RWPE1 (cell line): Measurements from ENCODE around the gene TENM4.

Experiments
- CTCF ChIA-PET: fragments of 350-600 bp; sonication (Branson Sonifier 250); formaldehyde crosslinking; extraction: SDS; loops from one replicate; lab custom pipeline; 2021; lab: Yijun Ruan, JAX
- POLR2A ChIA-PET: fragments of 400-600 bp; formaldehyde crosslinking; extraction: SDS; loops from one replicate; lab custom pipeline; 2020; ENCODE audit warnings: antibody characterized with exemption; ENCODE audit not compliant: low non-redundant PET; lab: Yijun Ruan, JAX
- DNase-seq: peaks from one replicate; pipeline ENCODE4 v3.0.0; 2012; ENCODE audit warnings: low spot score
- H3K27ac ChIP-seq: fragments of 450-650 bp; 2 replicates; pipeline ENCODE4 v1.5.1; 2017
- TF ChIP-seq, protein P1 (sequence below): fragments of 450-650 bp; conservative IDR thresholded peaks from 2 replicates; pipeline ENCODE4 v1.5.1; 2017; ENCODE audit warnings: low read depth, mild to moderate bottlenecking

Gene TENM4

DNA sequence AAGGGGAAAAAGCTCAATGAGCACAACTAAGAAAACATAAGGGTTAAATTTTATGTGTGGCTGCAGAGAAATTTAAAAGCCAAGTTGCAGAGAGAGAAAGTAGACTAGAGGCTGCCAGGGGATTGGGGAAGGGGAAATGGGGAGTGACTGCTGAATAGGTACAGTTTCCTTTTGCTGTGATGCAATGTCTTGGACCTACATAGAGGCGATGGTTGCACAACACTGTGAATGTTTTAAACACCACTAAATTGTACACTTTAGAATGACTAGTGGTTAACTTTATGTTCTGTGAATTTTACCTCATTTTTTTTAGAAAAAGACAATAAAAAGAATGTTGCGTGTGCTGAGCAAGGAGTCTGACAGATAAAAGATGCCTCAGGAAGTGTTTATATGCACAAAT lies 36.5 kb downstream of the TENM4 start:
- TF ChIP-seq, protein P1, sequence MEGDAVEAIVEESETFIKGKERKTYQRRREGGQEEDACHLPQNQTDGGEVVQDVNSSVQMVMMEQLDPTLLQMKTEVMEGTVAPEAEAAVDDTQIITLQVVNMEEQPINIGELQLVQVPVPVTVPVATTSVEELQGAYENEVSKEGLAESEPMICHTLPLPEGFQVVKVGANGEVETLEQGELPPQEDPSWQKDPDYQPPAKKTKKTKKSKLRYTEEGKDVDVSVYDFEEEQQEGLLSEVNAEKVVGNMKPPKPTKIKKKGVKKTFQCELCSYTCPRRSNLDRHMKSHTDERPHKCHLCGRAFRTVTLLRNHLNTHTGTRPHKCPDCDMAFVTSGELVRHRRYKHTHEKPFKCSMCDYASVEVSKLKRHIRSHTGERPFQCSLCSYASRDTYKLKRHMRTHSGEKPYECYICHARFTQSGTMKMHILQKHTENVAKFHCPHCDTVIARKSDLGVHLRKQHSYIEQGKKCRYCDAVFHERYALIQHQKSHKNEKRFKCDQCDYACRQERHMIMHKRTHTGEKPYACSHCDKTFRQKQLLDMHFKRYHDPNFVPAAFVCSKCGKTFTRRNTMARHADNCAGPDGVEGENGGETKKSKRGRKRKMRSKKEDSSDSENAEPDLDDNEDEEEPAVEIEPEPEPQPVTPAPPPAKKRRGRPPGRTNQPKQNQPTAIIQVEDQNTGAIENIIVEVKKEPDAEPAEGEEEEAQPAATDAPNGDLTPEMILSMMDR = no peak
- ChIA-PET POLR2A (no interaction called here), CTCF (no interaction called here)
- no peak for DNase-seq
- no peak overlapping the region for H3K27ac ChIP-seq

DNA sequence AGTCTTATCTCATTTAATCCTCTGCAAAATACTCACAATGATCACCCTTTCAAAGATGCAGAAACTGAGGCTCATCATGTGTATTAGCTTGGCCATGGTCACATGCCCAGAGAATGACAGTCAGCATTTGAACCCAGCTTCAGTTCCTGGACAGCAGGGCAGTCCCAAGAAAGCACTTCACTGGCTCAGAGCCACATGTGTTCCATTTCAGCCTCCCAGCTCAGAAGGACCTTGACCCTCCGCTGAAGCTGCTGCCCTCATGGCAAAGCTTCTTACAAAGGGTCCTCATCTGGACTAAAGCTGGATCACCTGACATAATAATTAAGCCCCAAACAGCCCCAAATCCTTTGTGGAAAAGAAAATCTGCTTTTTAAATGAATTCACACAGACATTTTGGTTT lies 37.0 kb downstream of the TENM4 start:
- DNase-seq = no peak
- ChIA-PET POLR2A (no interaction called here), CTCF (no interaction called here)
- H3K27ac ChIP-seq = peak overlapping the region; percentile 43; the same call in 1 of the 2 replicates
- TF ChIP-seq, protein P1 = no peak

DNA sequence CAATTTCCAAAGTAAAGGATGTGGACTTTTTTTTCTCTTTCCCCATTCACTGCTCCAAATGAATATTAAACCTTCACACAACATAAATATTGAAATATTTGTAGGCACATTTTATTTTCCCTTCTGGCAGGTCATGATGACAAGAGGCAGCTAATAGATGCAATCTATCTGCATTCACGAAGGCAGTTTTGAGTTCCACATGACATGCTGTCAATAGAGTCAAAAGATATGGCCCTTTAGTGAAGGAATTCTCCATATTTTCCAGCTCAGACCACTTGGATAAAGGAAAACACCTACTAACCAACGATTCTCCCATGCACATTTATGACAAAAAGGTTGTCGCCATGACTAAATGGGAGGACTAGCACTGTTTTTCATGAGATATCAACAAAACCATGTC lies 37.9 kb downstream of the TENM4 start:
- ChIA-PET POLR2A (no interaction called here), CTCF (no interaction called here)
- no peak overlapping the region for H3K27ac ChIP-seq
- no peak for DNase-seq
- TF ChIP-seq, protein P1 = no peak

DNA sequence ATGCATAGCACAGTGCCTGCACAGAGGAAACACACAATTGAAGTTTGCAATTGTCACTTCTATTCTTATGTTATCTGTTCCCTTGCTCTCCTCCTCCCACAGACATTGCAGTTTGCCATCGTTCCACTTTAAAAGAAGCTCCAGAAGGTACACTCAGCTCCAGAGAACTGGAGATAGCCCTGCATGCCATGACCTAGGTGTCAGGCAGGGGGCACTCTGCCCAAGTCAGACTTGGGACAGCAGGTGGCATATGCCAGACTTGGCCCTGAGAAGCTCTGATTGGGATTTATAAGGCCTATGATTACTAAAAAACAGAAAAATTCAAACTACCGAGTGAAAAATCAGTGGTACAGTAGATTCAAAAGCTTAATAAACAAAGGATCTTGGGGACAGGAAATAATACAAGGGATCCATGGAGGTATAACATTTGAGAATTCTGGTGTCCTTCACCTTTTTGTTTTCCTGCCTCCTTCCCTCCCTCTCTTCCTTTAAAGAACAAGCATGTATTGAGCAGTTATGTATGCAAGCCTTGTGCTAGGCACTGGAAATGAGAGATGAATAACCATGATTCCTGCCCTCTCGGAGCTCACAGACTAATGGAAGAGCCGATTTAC lies 40.0 kb downstream of the TENM4 start:
- POLR2A ChIA-PET = no interaction called here
- CTCF ChIA-PET = interaction anchor here (0.5 to 1.9 kb wide), 18 partner anchors 14 to 1852 kb away, joined by 3 to 21 read pairs (median 4); partner anchors contain the start of gene TENM4
- peak; percentile 48 for DNase-seq
- TF ChIP-seq, protein P1 = no peak
- no peak overlapping the region for H3K27ac ChIP-seq

DNA sequence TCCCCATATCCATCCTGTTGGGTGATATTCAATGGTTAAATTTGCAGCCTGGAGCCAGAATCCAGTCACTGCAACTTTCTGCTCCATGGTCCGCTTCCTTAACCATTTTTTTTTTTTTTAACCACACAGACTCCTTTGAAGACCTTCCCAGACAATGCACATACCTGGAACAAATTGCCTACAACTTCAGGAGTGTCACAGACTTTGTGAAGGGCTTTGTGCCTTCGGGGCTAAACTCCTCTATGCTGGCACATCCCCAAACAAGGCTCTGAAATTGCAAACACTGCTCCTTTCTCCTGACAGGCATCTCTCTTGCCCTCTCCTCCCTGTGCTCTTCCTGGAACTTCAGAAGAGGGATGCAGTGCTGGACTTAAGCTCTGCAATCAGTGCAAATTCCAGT lies 40.6 kb downstream of the TENM4 start:
- no peak for DNase-seq

DNA sequence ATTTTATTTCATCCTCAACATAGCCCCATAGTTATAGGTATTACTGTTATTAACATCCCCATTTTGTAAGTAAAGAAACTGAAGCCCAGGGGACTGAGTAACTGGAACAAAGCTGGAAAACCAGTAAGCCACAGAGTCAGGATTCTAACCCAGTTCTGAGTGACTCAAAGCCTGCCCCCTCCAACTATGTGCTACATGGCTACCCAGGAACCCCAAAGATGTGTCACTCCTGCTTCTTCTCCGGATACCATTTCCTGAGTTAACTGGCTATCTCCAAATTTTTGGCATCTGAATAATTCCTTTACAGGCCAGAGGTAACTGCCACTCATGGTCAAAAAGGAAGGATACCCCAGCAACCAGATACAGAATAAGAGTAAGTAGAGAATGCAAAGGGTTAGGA lies 43.6 kb downstream of the TENM4 start:
- CTCF ChIA-PET = no interaction called here
- POLR2A ChIA-PET = no interaction called here
- TF ChIP-seq, protein P1 = no peak
- no peak overlapping the region for H3K27ac ChIP-seq
- no peak for DNase-seq

More for the DNA sequence above, 40.6 kb downstream of the TENM4 start:
- CTCF ChIA-PET = interaction anchor here (0.5 to 1.9 kb wide), 11 partner anchors 14 to 1852 kb away, joined by 3 to 21 read pairs (median 5); partner anchors contain the start of gene TENM4
- H3K27ac ChIP-seq = no peak overlapping the region
- TF ChIP-seq, protein P1 = no peak
- POLR2A ChIA-PET = no interaction called here
